ENCODE measurements around the gene ROR2. TPM values are rescaled to one million over a fixed set of nuclear protein-coding genes. Genes with fewer than 3 reads are reported as not detected.

ROR2 gene
- total RNA-seq, 1 experiment from 2014 or later = 2.7 TPM

DNA sequence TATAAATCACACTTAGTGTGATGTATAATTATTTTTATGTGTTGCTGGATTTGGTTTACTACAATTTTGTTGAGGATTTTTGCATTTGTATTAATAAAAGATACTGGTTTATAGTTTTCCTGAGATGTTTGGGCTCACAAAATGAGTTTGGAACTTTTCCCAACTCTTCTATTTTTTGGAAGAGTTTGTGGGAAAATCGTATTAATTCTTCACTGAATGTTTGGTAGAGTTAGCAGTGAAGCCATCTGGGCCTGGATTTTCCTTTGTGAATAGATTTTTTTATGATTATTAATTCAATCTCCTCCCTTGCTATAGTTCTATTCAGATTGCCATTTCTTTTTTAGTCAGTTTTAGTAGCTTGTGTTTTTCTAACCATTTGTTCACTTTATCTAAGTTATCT lies 324.7 kb downstream of the ROR2 start:
- Histone ChIP-seq H3K79me1 (ENCODE audit: insufficient read depth, low read depth, low read length, poor library complexity, severe bottlenecking) (no peaks in the 10 kb centered on the region), H2BK15ac (ENCODE audit: low read depth, low read length) (no peak overlapping the region), H3K27ac (ENCODE audit: insufficient read length, low read depth, low read length) (no peak overlapping the region), H3K23ac (ENCODE audit: insufficient read length, low read depth, low read length) (no peak overlapping the region), H3K9me3 (ENCODE audit: control insufficient read depth, low read depth, low read length) (no peaks in the 10 kb centered on the region), H2AK5ac (ENCODE audit: insufficient read length, low read length) (no peak overlapping the region), H2AFZ (ENCODE audit: low read length) (no peak overlapping the region), H3K79me2 (ENCODE audit: insufficient read depth, low read length) (no peaks in the 10 kb centered on the region), H3K23me2 (ENCODE audit: insufficient read length, low read depth, low read length, poor library complexity, severe bottlenecking) (no peaks in the 10 kb centered on the region), H3K4me1 (ENCODE audit: insufficient read depth, low read length) (no peaks in the 10 kb centered on the region), H3K18ac (ENCODE audit: insufficient read length, low read depth, low read length) (no peak overlapping the region), H2BK20ac (ENCODE audit: low read depth, low read length, poor library complexity, severe bottlenecking) (no peak overlapping the region), H4K5ac (ENCODE audit: insufficient read length, low read depth, low read length) (no peak overlapping the region), H3K9ac (ENCODE audit: extremely low read depth, insufficient read length, low read length) (no peak overlapping the region), H3K4ac (ENCODE audit: low read depth, low read length) (no peak overlapping the region), H2BK120ac (ENCODE audit: low read depth, low read length, poor library complexity, severe bottlenecking) (no peak overlapping the region), H2BK12ac (ENCODE audit: insufficient read length, low read depth, low read length) (no peak overlapping the region), H2BK5ac (ENCODE audit: insufficient read length, low read length) (no peak overlapping the region), H3K14ac (ENCODE audit: insufficient read depth, low read length) (no peak overlapping the region), H3K27me3 (ENCODE audit: insufficient read depth, low read length) (no peaks in the 10 kb centered on the region), H3K4me2 (ENCODE audit: insufficient read depth, insufficient read length, low read length) (no peak overlapping the region), H3T11ph (ENCODE audit: low read length) (no peak overlapping the region), H4K8ac (replicated peaks; ENCODE audit: insufficient read length, low read depth, low read length) (no peak overlapping the region), H4K91ac (ENCODE audit: insufficient read length, low read depth, low read length) (no peak overlapping the region), H3K56ac (ENCODE audit: insufficient read length, low read depth, low read length) (no peak overlapping the region), H4K20me1 (ENCODE audit: control insufficient read depth, insufficient read depth, insufficient read length) (no peaks in the 10 kb centered on the region)
- TF ChIP-seq, protein P1, sequence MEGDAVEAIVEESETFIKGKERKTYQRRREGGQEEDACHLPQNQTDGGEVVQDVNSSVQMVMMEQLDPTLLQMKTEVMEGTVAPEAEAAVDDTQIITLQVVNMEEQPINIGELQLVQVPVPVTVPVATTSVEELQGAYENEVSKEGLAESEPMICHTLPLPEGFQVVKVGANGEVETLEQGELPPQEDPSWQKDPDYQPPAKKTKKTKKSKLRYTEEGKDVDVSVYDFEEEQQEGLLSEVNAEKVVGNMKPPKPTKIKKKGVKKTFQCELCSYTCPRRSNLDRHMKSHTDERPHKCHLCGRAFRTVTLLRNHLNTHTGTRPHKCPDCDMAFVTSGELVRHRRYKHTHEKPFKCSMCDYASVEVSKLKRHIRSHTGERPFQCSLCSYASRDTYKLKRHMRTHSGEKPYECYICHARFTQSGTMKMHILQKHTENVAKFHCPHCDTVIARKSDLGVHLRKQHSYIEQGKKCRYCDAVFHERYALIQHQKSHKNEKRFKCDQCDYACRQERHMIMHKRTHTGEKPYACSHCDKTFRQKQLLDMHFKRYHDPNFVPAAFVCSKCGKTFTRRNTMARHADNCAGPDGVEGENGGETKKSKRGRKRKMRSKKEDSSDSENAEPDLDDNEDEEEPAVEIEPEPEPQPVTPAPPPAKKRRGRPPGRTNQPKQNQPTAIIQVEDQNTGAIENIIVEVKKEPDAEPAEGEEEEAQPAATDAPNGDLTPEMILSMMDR (conservative IDR thresholded peaks at IDR 0.05) = no peak
- Mint-ChIP-seq H3K27ac (no peak overlapping the region), H3K4me1 (no peaks in the 10 kb centered on the region), H3K36me3 (ENCODE audit: insufficient read depth in 1 of 3, low read depth in 3 of 3) (peaks cover 2 to 16% (median 3%) of the 10 kb centered on the region in 3 experiments; a peak in 4 of 7 replicates), H3K9me3 (peaks cover 10 to 15% of the 10 kb centered on the region in 2 experiments; a peak in 4 of 5 replicates), H3K27me3 (ENCODE audit: low read depth) (no peaks in the 10 kb centered on the region), H3K4me3 (no peak overlapping the region)
- DNase-seq = no peak
- no CpG with 5 or more reads among the region's 1 CpG for WGBS (ENCODE audit: extremely low coverage, insufficient read length, low lambda C conversion rate)
